RWPE2 (cell line): ENCODE results near the gene SH2D6.

Experiments
- ATAC-seq: fragments of 200-7000 bp; cut with Tn5 transposase; 3 replicates; pipeline ENCODE4 v1.9.1; 2021; ENCODE audit warnings: low read depth
- DNase-seq: peaks from one replicate; pipeline ENCODE4 v3.0.0-alpha.2; 2020; ENCODE audit warnings: low spot score
- H3K27ac ChIP-seq: fragments of 450-650 bp; 2 replicates; pipeline ENCODE4 v1.5.1; 2017; ENCODE audit warnings: mild to moderate bottlenecking; ENCODE audit not compliant: poor library complexity, severe bottlenecking
- H3K27me3 ChIP-seq: fragments of 250-450 bp; sonication (Bioruptor Pico); 2 replicates; pipeline ENCODE4 v1.5.1; 2021; ENCODE audit warnings: mild to moderate bottlenecking, moderate library complexity; ENCODE audit not compliant: insufficient read depth, poor library complexity, severe bottlenecking
- H3K36me3 ChIP-seq: fragments of 250-450 bp; sonication (Bioruptor Pico); 2 replicates; pipeline ENCODE4 v1.5.1; 2020; ENCODE audit warnings: low read depth, mild to moderate bottlenecking, moderate library complexity
- H3K4me1 ChIP-seq: fragments of 250-450 bp; sonication (Bioruptor Pico); 2 replicates; pipeline ENCODE4 v1.5.1; 2021; ENCODE audit warnings: mild to moderate bottlenecking, moderate library complexity; ENCODE audit not compliant: insufficient read depth, poor library complexity, severe bottlenecking
- H3K4me3 ChIP-seq: fragments of 250-450 bp; sonication (Bioruptor Pico); 2 replicates; pipeline ENCODE4 v1.5.1; 2021; ENCODE audit warnings: mild to moderate bottlenecking, moderate library complexity; ENCODE audit not compliant: severe bottlenecking
- H3K9me3 ChIP-seq: fragments of 250-450 bp; sonication (Bioruptor Pico); 2 replicates; pipeline ENCODE4 v1.5.1; 2021; ENCODE audit warnings: mild to moderate bottlenecking, moderate library complexity; ENCODE audit not compliant: severe bottlenecking
- CTCF ChIP-seq: fragments of 450-650 bp; IDR thresholded peaks from one replicate; pipeline ENCODE4 v1.5.1; 2017; ENCODE audit warnings: mild to moderate bottlenecking, moderate library complexity; ENCODE audit not compliant: poor library complexity, severe bottlenecking

SH2D6 gene

GRCh38 chr2:85414761-85415553 lies 3.6 kb upstream of the SH2D6 start:
- H3K27ac ChIP-seq, result peak overlapping the region; percentile 80

GRCh38 chr2:85415980-85416650 lies 2.4 kb upstream of the SH2D6 start:
- no peak for TF ChIP-seq CTCF

More at GRCh38 chr2:85414761-85415553, 3.6 kb upstream of the SH2D6 start:
- Histone ChIP-seq H3K9me3 (no peaks in the 10 kb centered on the region), H3K27me3 (no peaks in the 10 kb centered on the region), H3K36me3 (0 out of 2 replicates have a peak, but pooled peaks cover 5% of the 10 kb centered on the region), H3K4me3 (no peak overlapping the region), H3K4me1 (peaks cover 22% of the 10 kb centered on the region)
- TF ChIP-seq CTCF, result no peak
- ATAC-seq (no peak), DNase-seq (no peak)

GRCh38 chr2:85419009-85419675 lies 628 bp downstream of the SH2D6 start:
- H3K27me3 ChIP-seq, result no peaks in the 10 kb centered on the region
- H3K4me3 ChIP-seq, result peak overlapping the region; percentile 41
- DNase-seq (no peak), ATAC-seq (no peak)
- H3K9me3 ChIP-seq, result no peaks in the 10 kb centered on the region
- peak overlapping the region; percentile 94 for H3K27ac ChIP-seq
- H3K36me3 ChIP-seq, result no peaks in the 10 kb centered on the region
- no peak for TF ChIP-seq CTCF
- peaks cover 19% of the 10 kb centered on the region for H3K4me1 ChIP-seq

More at GRCh38 chr2:85415980-85416650, 2.4 kb upstream of the SH2D6 start:
- ATAC-seq (no peak), DNase-seq (no peak)
- H3K27me3 ChIP-seq, result no peaks in the 10 kb centered on the region
- no peak overlapping the region for H3K4me3 ChIP-seq
- no peaks in the 10 kb centered on the region for H3K9me3 ChIP-seq
- 0 out of 2 replicates have a peak, but pooled peaks cover 5% of the 10 kb centered on the region for H3K36me3 ChIP-seq
- no peak overlapping the region for H3K27ac ChIP-seq
- H3K4me1 ChIP-seq, result peaks cover 23% of the 10 kb centered on the region

GRCh38 chr2:85420536-85421259 lies 2.2 kb downstream of the SH2D6 start:
- H3K36me3 ChIP-seq, result no peaks in the 10 kb centered on the region
- DNase-seq (no peak), ATAC-seq (peak; percentile 39)
- no peaks in the 10 kb centered on the region for H3K9me3 ChIP-seq
- H3K4me3 ChIP-seq, result no peak overlapping the region
- peak overlapping the region; percentile 94 for H3K27ac ChIP-seq
- TF ChIP-seq CTCF, result peak; percentile 99
- H3K4me1 ChIP-seq, result peaks cover 19% of the 10 kb centered on the region
- H3K27me3 ChIP-seq, result no peaks in the 10 kb centered on the region
